CD4-positive, alpha-beta T cell treated with Interleukin-6 for 4 hours (primary cell): ENCODE measurements around the gene TOM1.

Experiments
- DNase-seq: peaks from one replicate; pipeline ENCODE4 v3.0.0-alpha.2; 2020; ENCODE audit warnings: mixed read lengths

TOM1 gene

GRCh38 chr22:35307892-35308291, 8.2 kb downstream of the TOM1 start:
- no peak for DNase-seq

- DNase-seq, result no peak
These were observed 8.9 kb downstream of the TOM1 start for GRCh38 chr22:35308480-35309021.

- DNase-seq, result no peak
These were observed 11.2 kb downstream of the TOM1 start for GRCh38 chr22:35310556-35311550.

GRCh38 chr22:35311551-35311999, 11.9 kb downstream of the TOM1 start:
- DNase-seq, result no peak

- no peak for DNase-seq
These were observed 12.7 kb downstream of the TOM1 start for GRCh38 chr22:35312198-35313059.

GRCh38 chr22:35313311-35314121, 13.8 kb downstream of the TOM1 start:
- DNase-seq, result peak; percentile 14

GRCh38 chr22:35314161-35314942, 14.7 kb downstream of the TOM1 start:
- DNase-seq, result no peak

GRCh38 chr22:35315141-35315854, 15.6 kb downstream of the TOM1 start:
- no peak for DNase-seq

- DNase-seq, result peak; percentile 4
These were observed 16.4 kb downstream of the TOM1 start for GRCh38 chr22:35315855-35316745.

- DNase-seq, result no peak
These were observed 17.1 kb downstream of the TOM1 start for GRCh38 chr22:35316751-35317150.

GRCh38 chr22:35317680-35318290, 18.1 kb downstream of the TOM1 start:
- DNase-seq, result no peak

GRCh38 chr22:35318346-35319215, 18.9 kb downstream of the TOM1 start:
- no peak for DNase-seq

- no peak for DNase-seq
These were observed 19.7 kb downstream of the TOM1 start for GRCh38 chr22:35319244-35319985.

- no peak for DNase-seq
These were observed 22.4 kb downstream of the TOM1 start for GRCh38 chr22:35322126-35322525.

- DNase-seq, result no peak
These were observed 23.2 kb downstream of the TOM1 start for GRCh38 chr22:35322893-35323292.

GRCh38 chr22:35323305-35323704, 23.6 kb downstream of the TOM1 start:
- no peak for DNase-seq

- no peak for DNase-seq
These were observed 24.4 kb downstream of the TOM1 start for GRCh38 chr22:35324067-35324466.
